Stimulated activated CD4-positive, alpha-beta T cell treated with anti-CD3 and anti-CD28 coated beads, TNF-alpha, amount 100 ng/mL, for 24 hours (primary cell): Measurements from ENCODE around the gene PGF.

ENCODE experiments used
- DNase-seq, 3 experiments: peaks; one replicate each; pipeline ENCODE4 v3.0.0-alpha.2; 2020; ENCODE audit warnings: low read depth in 3 of 3

PGF gene

GRCh38 chr14:74978416-74978947 is 23.1 kb upstream of the PGF start:
- DNase-seq: no peak

GRCh38 chr14:74977901-74978385 is 22.5 kb upstream of the PGF start:
- DNase-seq: no peak

- no peak for DNase-seq
These were observed 21.9 kb upstream of the PGF start for GRCh38 chr14:74977164-74977900.

GRCh38 chr14:74976264-74977113 is 21.1 kb upstream of the PGF start:
- no peak for DNase-seq

GRCh38 chr14:74975059-74975810 is 19.8 kb upstream of the PGF start:
- DNase-seq: no peak

GRCh38 chr14:74974364-74975058 is 19.1 kb upstream of the PGF start:
- no peak for DNase-seq

- no peak for DNase-seq
These were observed 18.5 kb upstream of the PGF start for GRCh38 chr14:74973905-74974363.

GRCh38 chr14:74973003-74973653 is 17.7 kb upstream of the PGF start:
- DNase-seq: peak in 1 of 3 experiments; percentile 30

- no peak for DNase-seq
These were observed 13.4 kb upstream of the PGF start for GRCh38 chr14:74968811-74969210.

GRCh38 chr14:74965486-74966153 is 10.2 kb upstream of the PGF start:
- no peak for DNase-seq

GRCh38 chr14:74964787-74965485 is 9.5 kb upstream of the PGF start:
- DNase-seq: no peak

- DNase-seq: no peak
These were observed 8.4 kb upstream of the PGF start for GRCh38 chr14:74963705-74964271.

- no peak for DNase-seq
These were observed 7.8 kb upstream of the PGF start for GRCh38 chr14:74963178-74963704.

- DNase-seq: no peak
These were observed 7.1 kb upstream of the PGF start for GRCh38 chr14:74962493-74962892.

GRCh38 chr14:74962046-74962445 is 6.6 kb upstream of the PGF start:
- DNase-seq: no peak

GRCh38 chr14:74961238-74961911 is 6.0 kb upstream of the PGF start:
- no peak for DNase-seq

GRCh38 chr14:74960736-74961135 is 5.3 kb upstream of the PGF start:
- DNase-seq: no peak

GRCh38 chr14:74959596-74960180 is 4.3 kb upstream of the PGF start:
- no peak for DNase-seq
